Psoas muscle (tissue), 8 donors: ENCODE results near the gene OR5AN1. TPM values are rescaled to one million over a fixed set of nuclear protein-coding genes. Genes with fewer than 3 reads are reported as not detected.

Source experiments
- ATAC-seq, 4 donors: fragments of 200-7000 bp; cut with Tn5 transposase; one replicate each; pipeline ENCODE4 v1.9.1; 2020; ENCODE audit warnings: moderate library complexity in 3 of 4, mild to moderate bottlenecking in 2 of 4
- DNase-seq, 2 donors: peaks; one replicate each; pipeline ENCODE4 v3.0.0-alpha.2; 2020
- H3K27ac ChIP-seq: fragments of 200-600 bp; one replicate; pipeline ENCODE4 v1.8.0; 2022
- H3K27me3 ChIP-seq, 3 donors: fragments of 200-600 bp in 1 of 3; one replicate each; pipeline versions ENCODE4 v1.6.1 to v1.8.0; 2013 to 2022; ENCODE audit warnings: low read length in 2 of 3, mild to moderate bottlenecking in 2 of 3, moderate library complexity in 1 of 3; ENCODE audit not compliant: insufficient read depth in 3 of 3
- H3K36me3 ChIP-seq, 2 donors: fragments of 200-600 bp in 1 of 2; one replicate each; pipeline versions ENCODE4 v1.6.1 to v1.8.0; 2013 to 2022; ENCODE audit warnings: low read depth in 1 of 2, mild to moderate bottlenecking in 1 of 2, moderate library complexity in 1 of 2; ENCODE audit not compliant: insufficient read depth in 1 of 2
- H3K4me1 ChIP-seq: fragments of 200-600 bp; one replicate; pipeline ENCODE4 v1.8.0; 2022
- H3K4me3 ChIP-seq: fragments of 200-600 bp; one replicate; pipeline ENCODE4 v1.8.0; 2022; ENCODE audit warnings: mild to moderate bottlenecking
- H3K9me3 ChIP-seq: fragments of 200-600 bp; one replicate; pipeline ENCODE4 v1.8.0; 2022
- CTCF ChIP-seq: fragments of 200-600 bp; IDR thresholded peaks from one replicate; pipeline ENCODE4 v1.8.0; 2022; ENCODE audit warnings: antibody characterized with exemption
- WGBS, 3 donors: extraction: QIAGEN DNeasy Blood & Tissue Kit; methylation state at CpG; one replicate each; pipeline versions ENCODE4 v1.1.6 to v1.1.7; 2013; 5-methylcytosine and 5-hydroxymethylcytosine counted together
- intact Hi-C, 2 donors: fragments of 100-400 bp; cut with DNase I; formaldehyde crosslinking; loops; one replicate each; pipeline versions ENCODE4 v1.11.0 to v1.14.2; 2022
- polyA plus RNA-seq, 3 donors: library from polyadenylated mRNA; stranded (reverse); fragments of 200-250 nt; gene quantifications; one replicate each; pipeline ENCODE4 v1.2.3, GENCODE V29; 2013
- total RNA-seq, 4 donors: library from RNA; stranded (reverse); fragmentation: NEBNext Ultra II Directional in 2 of 4; extraction: Animal tissue kit (Norgen Biotek cat#: 25700) in 2 of 4; gene quantifications; one replicate each; pipeline versions ENCODE4 v1.2.1 to v1.2.4, GENCODE V29; 2021 to 2023
- donor health status: healthy with polysubstance abuse.
- donor health status: DM: no; HTN: no; CAD: no; lungs with moderate emphysema.
- donor health status: Bipolar disorder and iron deficiency.
- donor health status: healthy.
- donor health status: DM: yes; HTN: yes; CAD: no.
- donor health status: DM: no; HTN: no; CAD: no.
- donor health status: DM: no; HTN: no; CAD: no.
- donor health status: DM: yes; HTN: yes; CAD: no.

Gene OR5AN1
- total and polyA plus RNA-seq, 7 donors: not detected

GRCh38 chr11:59417023-59417422 is 58.3 kb downstream of the OR5AN1 start:
- no peak overlapping the region for H3K27ac ChIP-seq
- no peaks in the 10 kb centered on the region for H3K36me3 ChIP-seq
- H3K27me3 ChIP-seq: no peaks in the 10 kb centered on the region
- no peak for ATAC-seq
- no peaks in the 10 kb centered on the region for H3K4me1 ChIP-seq
- WGBS, 3 donors: 22 to 27% (median 26%) methylated on average over 5 of the region's 5 CpGs
- no peak overlapping the region for H3K4me3 ChIP-seq
- intact Hi-C loops: no loop called here
- H3K9me3 ChIP-seq: no peaks in the 10 kb centered on the region
- TF ChIP-seq CTCF: no peak
- no peak for DNase-seq

- Histone ChIP-seq H3K27me3 (no peaks in the 10 kb centered on the region), H3K4me3 (no peak overlapping the region), H3K4me1 (no peaks in the 10 kb centered on the region), H3K27ac (no peak overlapping the region), H3K9me3 (no peaks in the 10 kb centered on the region), H3K36me3 (no peaks in the 10 kb centered on the region)
- DNase-seq (no peak), ATAC-seq (no peak)
- intact Hi-C loops: no loop called here
- TF ChIP-seq CTCF: no peak
- WGBS, 3 donors: 46 to 60% (median 49%) methylated on average over 2 of the region's 2 CpGs
Observed at GRCh38 chr11:59418156-59418555, 59.5 kb downstream of the OR5AN1 start.

Other genes starting within 250 kb of the OR5AN1 start
- 1 to 10 TPM; 2.6 to 3.4 (median 3.1) TPM for gene FAM111A, start 216.0 kb upstream of the OR5AN1 start, total RNA-seq
- 1 to 10 TPM in 2 of 3 donors, under 1 TPM in 1; 0.91 to 5.2 (median 1.7) TPM for gene FAM111A, start 216.0 kb upstream of the OR5AN1 start, polyA plus RNA-seq
- 1 to 10 TPM; 1.2 to 2.7 (median 2.3) TPM for gene DTX4, start 186.8 kb upstream of the OR5AN1 start, total RNA-seq
- gene DTX4, start 186.8 kb upstream of the OR5AN1 start, polyA plus RNA-seq: under 1 TPM; 0.46 to 0.65 (median 0.60) TPM
- 1 to 10 TPM; 3.8 to 6.1 (median 5.0) TPM for gene MPEG1, start 146.0 kb upstream of the OR5AN1 start, total RNA-seq
- gene MPEG1, start 146.0 kb upstream of the OR5AN1 start, polyA plus RNA-seq: 1 to 10 TPM in 1 of 3 donors, under 1 TPM in 2; 0.82 to 1.8 (median 0.90) TPM
- gene OR5A2, start 67.5 kb downstream of the OR5AN1 start, total RNA-seq: not detected
- not detected for gene OR5A2, start 67.5 kb downstream of the OR5AN1 start, polyA plus RNA-seq
- not detected for gene OR5A1, start 77.6 kb downstream of the OR5AN1 start, total RNA-seq
- not detected for gene OR5A1, start 77.6 kb downstream of the OR5AN1 start, polyA plus RNA-seq
- gene OR4D6, start 98.1 kb downstream of the OR5AN1 start, total RNA-seq: not detected
- gene OR4D6, start 98.1 kb downstream of the OR5AN1 start, polyA plus RNA-seq: not detected
- gene OR4D10, start 114.4 kb downstream of the OR5AN1 start, total RNA-seq: not detected
- not detected for gene OR4D10, start 114.4 kb downstream of the OR5AN1 start, polyA plus RNA-seq
- gene OR4D11, start 144.7 kb downstream of the OR5AN1 start, total RNA-seq: not detected
- gene OR4D11, start 144.7 kb downstream of the OR5AN1 start, polyA plus RNA-seq: not detected
- gene OR4D9, start 152.6 kb downstream of the OR5AN1 start, total RNA-seq: not detected
- not detected for gene OR4D9, start 152.6 kb downstream of the OR5AN1 start, polyA plus RNA-seq